Keratinocyte (primary cell): ENCODE measurements around the gene RASGRF2. TPM values are rescaled to one million over a fixed set of nuclear protein-coding genes. Genes with fewer than 3 reads are reported as not detected.

Experiments used
- DNase-seq: peaks from one replicate; pipeline ENCODE4 v3.0.0-alpha.2; 2011; ENCODE audit warnings: low read depth, missing footprints, low spot score
- FAIRE-seq: peaks from 2 replicates; lab custom pipeline; 2011; peaks lifted over from hg19 to GRCh38; lab: Jason Lieb, UNC
- H2AFZ ChIP-seq: 2 replicates; pipeline ENCODE4 v1.6.0; 2012; ENCODE audit warnings: low read length, control low read depth, inconsistent platforms; ENCODE audit not compliant: control insufficient read depth
- H3K27ac ChIP-seq: 2 replicates; pipeline ENCODE4 v1.5.1; 2011; ENCODE audit warnings: low read length; ENCODE audit not compliant: control insufficient read depth, insufficient read depth
- H3K27me3 ChIP-seq: 3 replicates; pipeline ENCODE4 v1.6.0; 2011; ENCODE audit warnings: low read length; ENCODE audit not compliant: control insufficient read depth, insufficient read depth; ENCODE audit errors: extremely low read depth
- H3K36me3 ChIP-seq, 2 experiments: 2 replicates in 1 of 2; 3 replicates in 1 of 2; pipeline ENCODE4 v1.5.1; 2011; ENCODE audit warnings: low read length in 2 of 2, mild to moderate bottlenecking in 1 of 2; ENCODE audit not compliant: control insufficient read depth in 2 of 2, insufficient read depth in 2 of 2; ENCODE audit errors: extremely low read depth in 1 of 2
- H3K4me1 ChIP-seq: 3 replicates; pipeline ENCODE4 v1.5.1; 2011; ENCODE audit warnings: low read length; ENCODE audit not compliant: control insufficient read depth, insufficient read depth; ENCODE audit errors: extremely low read depth
- H3K4me2 ChIP-seq: 3 replicates; pipeline ENCODE4 v1.6.0; 2011; ENCODE audit warnings: low read depth, low read length; ENCODE audit not compliant: control insufficient read depth, insufficient read depth; ENCODE audit errors: extremely low read depth
- H3K4me3 ChIP-seq, 3 experiments: fragments of 200-600 bp in 1 of 3; sonication (generic) in 1 of 3; 2 replicates in 2 of 3; 3 replicates in 1 of 3; pipeline ENCODE4 v1.5.1; 2011 to 2016; ENCODE audit warnings: low read length in 3 of 3, mild to moderate bottlenecking in 3 of 3, control low read depth in 2 of 3, inconsistent platforms in 1 of 3, low read depth in 1 of 3, mixed read lengths in 1 of 3, mixed run types in 1 of 3, moderate library complexity in 1 of 3; ENCODE audit not compliant: control insufficient read depth in 2 of 3, insufficient read depth in 2 of 3; ENCODE audit errors: extremely low read depth in 1 of 3
- H3K79me2 ChIP-seq: 2 replicates; pipeline ENCODE4 v1.6.0; 2012; ENCODE audit warnings: low read length; ENCODE audit not compliant: control insufficient read depth, insufficient read depth
- H3K9ac ChIP-seq: 3 replicates; pipeline ENCODE4 v1.6.0; 2011; ENCODE audit warnings: low read length; ENCODE audit not compliant: control insufficient read depth, insufficient read depth; ENCODE audit errors: extremely low read depth
- H3K9me1 ChIP-seq: 3 replicates; pipeline ENCODE4 v1.6.0; 2011; ENCODE audit warnings: low read length; ENCODE audit not compliant: control insufficient read depth, insufficient read depth; ENCODE audit errors: extremely low read depth
- H3K9me3 ChIP-seq: 2 replicates; pipeline ENCODE4 v1.5.1; 2012; ENCODE audit warnings: low read depth, low read length; ENCODE audit not compliant: control insufficient read depth
- H4K20me1 ChIP-seq: 3 replicates; pipeline ENCODE4 v1.6.0; 2011; ENCODE audit warnings: low read length; ENCODE audit not compliant: control insufficient read depth, insufficient read depth; ENCODE audit errors: extremely low read depth
- CTCF ChIP-seq, 3 experiments: IDR thresholded peaks in 1 of 3; conservative IDR thresholded peaks in 1 of 3; optimal IDR thresholded peaks in 1 of 3; 2 replicates in 2 of 3; 3 replicates in 1 of 3; pipeline versions ENCODE3 to v1.5.1; 2011; ENCODE audit warnings: low read length in 3 of 3, mild to moderate bottlenecking in 3 of 3, moderate library complexity in 2 of 3, control low read depth in 1 of 3, inconsistent platforms in 1 of 3; ENCODE audit not compliant: insufficient read depth in 2 of 3; ENCODE audit errors: extremely low read depth in 1 of 3
- EZH2 ChIP-seq: IDR thresholded peaks from one replicate; pipeline ENCODE4 v1.6.1; 2012; ENCODE audit warnings: inconsistent platforms, mild to moderate bottlenecking, low read length, moderate library complexity
- dilution Hi-C: fragments of 300-500 bp; cut with MboI; formaldehyde crosslinking; loops from one replicate; pipeline ENCODE4 v1.7.0; 2020; ENCODE audit warnings: low sequenced_read_pairs; ENCODE audit not compliant: extremely low pct_ligation_motif_present
- polyA plus RNA-seq, 5 experiments: library from polyadenylated mRNA; depleted of rRNA in 3 of 5; stranded (reverse) in 3 of 5; stranded (forward) in 1 of 5; unstranded in 1 of 5; fragments of >200 nt; gene quantifications; 1 replicate in 1 of 5; 2 replicates in 3 of 5; 3 replicates in 1 of 5; pipeline versions ENCODE4 v1.2.1 to v1.2.3, GENCODE V29; 2011 to 2012; ENCODE audit warnings: missing spikeins in 2 of 5, low read depth in 1 of 5, low replicate concordance in 1 of 5

RASGRF2 gene
- polyA plus RNA-seq, 1 donor (not counting 4 experiments of a cell fraction or from before 2014, with no cell fraction given), result 0.03 TPM

- no peak for TF ChIP-seq EZH2
- TF ChIP-seq CTCF (optimal IDR thresholded peaks at IDR 0.05 in 1 of 3, IDR thresholded peaks at IDR 0.05 in 1 of 3, conservative IDR thresholded peaks at IDR 0.05 in 1 of 3; ENCODE audit: extremely low read depth in 1 of 3, insufficient read depth in 2 of 3, low read length in 3 of 3), result no peak
- no peaks in the 10 kb centered on the region for H3K9me1 ChIP-seq
- FAIRE-seq, result no peak
- no peak overlapping the region for H3K4me2 ChIP-seq
- no peaks in the 10 kb centered on the region for H3K4me1 ChIP-seq
- H2AFZ ChIP-seq, result no peak overlapping the region
- no peaks in the 10 kb centered on the region for H3K79me2 ChIP-seq
- H3K9me3 ChIP-seq, result no peaks in the 10 kb centered on the region
- no peak for DNase-seq
- peaks cover 3% of the 10 kb centered on the region for H3K27me3 ChIP-seq
- dilution Hi-C loops, result no loop called here
- no peak overlapping the region for H3K4me3 ChIP-seq
- no peaks in the 10 kb centered on the region for H3K36me3 ChIP-seq
- H3K27ac ChIP-seq, result no peak overlapping the region
- no peak overlapping the region for H3K9ac ChIP-seq
- H4K20me1 ChIP-seq, result no peaks in the 10 kb centered on the region
Observed at GRCh38 chr5:80998590-80998979, 38.4 kb downstream of the RASGRF2 start.

- H3K79me2 ChIP-seq, result no peaks in the 10 kb centered on the region
- DNase-seq (no peak), FAIRE-seq (no peak)
- H3K27me3 ChIP-seq, result no peaks in the 10 kb centered on the region
- H3K4me1 ChIP-seq, result no peaks in the 10 kb centered on the region
- H3K9me1 ChIP-seq, result no peaks in the 10 kb centered on the region
- dilution Hi-C loops, result no loop called here
- H3K27ac ChIP-seq, result no peak overlapping the region
- no peak overlapping the region for H3K9ac ChIP-seq
- H2AFZ ChIP-seq, result no peak overlapping the region
- no peak overlapping the region for H3K4me2 ChIP-seq
- no peak overlapping the region for H3K4me3 ChIP-seq
- H3K36me3 ChIP-seq, result no peaks in the 10 kb centered on the region
- no peaks in the 10 kb centered on the region for H3K9me3 ChIP-seq
- TF ChIP-seq CTCF (optimal IDR thresholded peaks at IDR 0.05 in 1 of 3, IDR thresholded peaks at IDR 0.05 in 1 of 3, conservative IDR thresholded peaks at IDR 0.05 in 1 of 3; ENCODE audit: extremely low read depth in 1 of 3, insufficient read depth in 2 of 3, low read length in 3 of 3) (no peak), EZH2 (no peak)
- no peaks in the 10 kb centered on the region for H4K20me1 ChIP-seq
Observed at GRCh38 chr5:81003811-81004386, 43.7 kb downstream of the RASGRF2 start.
